ENCODE data around the gene PDE4B. TPM values are rescaled to one million over a fixed set of nuclear protein-coding genes. Genes with fewer than 3 reads are reported as not detected.

The PDE4B gene
- total RNA-seq, 2 donors from 2014 or later: 2.0 to 5.7 TPM

DNA sequence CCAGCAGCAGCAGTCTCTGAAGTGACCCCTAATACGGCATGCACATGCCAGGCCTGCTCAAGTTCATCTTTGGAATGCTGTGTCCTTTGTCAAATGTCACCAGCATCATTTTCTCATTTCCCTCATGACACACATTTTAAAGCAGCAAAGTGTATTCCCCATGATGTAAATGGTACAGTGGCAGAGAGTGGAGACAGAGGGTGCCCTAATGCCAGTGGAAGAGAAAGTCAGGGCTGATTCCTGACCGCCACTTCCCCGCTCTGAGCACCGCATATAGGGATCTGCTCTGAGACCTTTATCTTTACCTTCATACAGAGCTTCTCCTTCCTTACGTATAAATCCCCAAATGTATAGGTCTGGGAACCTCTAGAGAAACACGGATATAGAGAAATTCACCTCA, 518.9 kb downstream of the PDE4B start:
- H3K27ac ChIP-seq: no peak overlapping the region
- no peaks in the 10 kb centered on the region for H3K9me3 ChIP-seq
- no peak overlapping the region for H3K9ac ChIP-seq (ENCODE audit: low read depth in 2 of 2, low read length in 2 of 2)
- no peaks in the 10 kb centered on the region for H3K4me1 ChIP-seq
- no peaks in the 10 kb centered on the region for H3K27me3 ChIP-seq
- intact Hi-C loops (cut with DNase I): no loop called here
- no peak for DNase-seq
- TF ChIP-seq, protein P1, sequence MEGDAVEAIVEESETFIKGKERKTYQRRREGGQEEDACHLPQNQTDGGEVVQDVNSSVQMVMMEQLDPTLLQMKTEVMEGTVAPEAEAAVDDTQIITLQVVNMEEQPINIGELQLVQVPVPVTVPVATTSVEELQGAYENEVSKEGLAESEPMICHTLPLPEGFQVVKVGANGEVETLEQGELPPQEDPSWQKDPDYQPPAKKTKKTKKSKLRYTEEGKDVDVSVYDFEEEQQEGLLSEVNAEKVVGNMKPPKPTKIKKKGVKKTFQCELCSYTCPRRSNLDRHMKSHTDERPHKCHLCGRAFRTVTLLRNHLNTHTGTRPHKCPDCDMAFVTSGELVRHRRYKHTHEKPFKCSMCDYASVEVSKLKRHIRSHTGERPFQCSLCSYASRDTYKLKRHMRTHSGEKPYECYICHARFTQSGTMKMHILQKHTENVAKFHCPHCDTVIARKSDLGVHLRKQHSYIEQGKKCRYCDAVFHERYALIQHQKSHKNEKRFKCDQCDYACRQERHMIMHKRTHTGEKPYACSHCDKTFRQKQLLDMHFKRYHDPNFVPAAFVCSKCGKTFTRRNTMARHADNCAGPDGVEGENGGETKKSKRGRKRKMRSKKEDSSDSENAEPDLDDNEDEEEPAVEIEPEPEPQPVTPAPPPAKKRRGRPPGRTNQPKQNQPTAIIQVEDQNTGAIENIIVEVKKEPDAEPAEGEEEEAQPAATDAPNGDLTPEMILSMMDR (IDR thresholded peaks at IDR 0.05): no peak
- H3K4me3 ChIP-seq: no peak overlapping the region
- no peaks in the 10 kb centered on the region for H3K36me3 ChIP-seq

DNA sequence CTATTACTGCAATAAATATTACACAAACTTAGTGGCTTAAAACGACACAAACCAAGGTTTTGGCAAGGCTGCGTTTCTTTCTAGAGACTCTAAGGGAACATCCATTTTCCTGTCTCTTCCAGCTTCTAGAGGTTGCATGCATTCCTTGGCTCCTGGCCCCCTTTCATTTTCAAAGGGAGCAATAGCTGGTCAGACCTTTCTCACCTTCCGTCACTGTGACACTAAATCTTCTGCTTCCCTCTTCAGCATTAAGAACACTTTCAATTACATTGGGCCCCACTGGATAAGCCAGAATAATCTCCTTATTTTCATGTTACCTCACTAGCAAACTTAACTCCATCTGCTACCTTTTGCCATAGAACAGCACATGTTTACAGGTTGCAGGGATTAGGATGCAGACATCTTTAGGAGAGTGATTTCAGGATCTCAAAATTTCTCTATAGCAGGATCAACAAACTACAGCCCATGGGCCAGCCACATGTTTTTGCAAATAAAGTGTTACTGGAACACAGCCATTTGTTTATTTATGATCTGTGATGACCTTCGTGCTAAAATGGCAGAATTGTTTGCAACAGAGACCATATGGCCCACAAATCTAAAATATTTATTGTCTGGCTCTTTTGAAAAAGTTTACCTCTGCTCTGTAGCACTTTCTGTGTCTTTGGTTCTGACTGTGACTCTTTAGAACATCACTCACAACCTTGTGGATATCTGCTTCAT, 519.7 kb downstream of the PDE4B start:
- Histone ChIP-seq H3K4me1 (no peaks in the 10 kb centered on the region), H3K36me3 (no peaks in the 10 kb centered on the region), H3K27ac (no peak overlapping the region), H3K4me3 (no peak overlapping the region), H3K27me3 (no peaks in the 10 kb centered on the region), H3K9ac (ENCODE audit: low read depth in 2 of 2, low read length in 2 of 2) (no peak overlapping the region), H3K9me3 (no peaks in the 10 kb centered on the region)
- intact Hi-C loops (cut with DNase I): no loop called here
- TF ChIP-seq, protein P1 (IDR thresholded peaks at IDR 0.05): no peak
- no peak for DNase-seq

DNA sequence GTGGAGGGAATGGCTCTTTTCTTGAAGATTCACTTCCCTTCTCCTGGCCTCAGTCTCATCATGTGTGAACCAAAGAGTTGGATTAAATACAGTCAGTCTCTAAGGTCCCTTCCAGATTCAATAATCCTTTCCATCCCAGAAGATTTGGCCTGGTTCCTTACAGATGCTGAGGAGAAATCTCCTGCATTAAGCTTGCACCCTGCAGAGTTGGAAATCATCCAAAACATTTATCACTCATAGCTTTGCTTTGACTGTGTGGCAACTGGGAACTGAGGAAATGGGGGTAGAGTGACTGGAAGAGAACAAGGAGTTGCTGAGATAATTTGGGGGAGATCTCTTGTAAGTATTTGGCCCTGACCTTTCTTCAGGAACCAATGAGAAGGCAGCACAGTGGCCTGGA, 520.7 kb downstream of the PDE4B start:
- Histone ChIP-seq H3K9ac (ENCODE audit: low read depth in 2 of 2, low read length in 2 of 2) (no peak overlapping the region), H3K4me3 (no peak overlapping the region), H3K4me1 (no peaks in the 10 kb centered on the region), H3K27ac (no peak overlapping the region), H3K9me3 (no peaks in the 10 kb centered on the region), H3K27me3 (no peaks in the 10 kb centered on the region), H3K36me3 (no peaks in the 10 kb centered on the region)
- intact Hi-C loops (cut with DNase I): no loop called here
- TF ChIP-seq, protein P1 (IDR thresholded peaks at IDR 0.05): no peak
- DNase-seq: no peak

DNA sequence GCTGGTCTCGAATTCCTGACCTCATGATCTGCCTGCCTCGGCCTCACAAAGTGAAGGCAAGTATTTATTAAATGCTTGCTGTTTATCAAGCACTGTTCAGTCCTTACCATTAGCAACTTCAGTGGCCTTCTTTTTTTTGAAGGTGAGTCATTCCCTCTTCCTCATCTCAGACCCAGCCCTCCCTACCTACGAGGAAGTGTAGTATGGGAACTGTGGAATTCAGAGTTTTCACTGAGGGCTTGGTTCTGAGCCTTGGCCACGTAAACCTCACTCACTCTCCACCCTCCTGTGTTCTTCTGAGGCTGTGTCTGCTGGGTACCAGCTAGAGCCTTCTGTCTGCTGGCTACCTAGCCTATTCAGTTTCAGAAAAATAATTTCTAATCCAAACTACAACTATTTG, 523.0 kb downstream of the PDE4B start:
- no peaks in the 10 kb centered on the region for H3K36me3 ChIP-seq
- H3K9ac ChIP-seq (ENCODE audit: low read depth in 2 of 2, low read length in 2 of 2): no peak overlapping the region
- H3K27me3 ChIP-seq: no peaks in the 10 kb centered on the region
- DNase-seq: no peak
- H3K4me1 ChIP-seq: no peaks in the 10 kb centered on the region
- no peaks in the 10 kb centered on the region for H3K9me3 ChIP-seq
- no peak overlapping the region for H3K4me3 ChIP-seq
- H3K27ac ChIP-seq: peak overlapping the region; percentile 15
- TF ChIP-seq, protein P1 (IDR thresholded peaks at IDR 0.05): no peak
- intact Hi-C loops (cut with DNase I): no loop called here

DNA sequence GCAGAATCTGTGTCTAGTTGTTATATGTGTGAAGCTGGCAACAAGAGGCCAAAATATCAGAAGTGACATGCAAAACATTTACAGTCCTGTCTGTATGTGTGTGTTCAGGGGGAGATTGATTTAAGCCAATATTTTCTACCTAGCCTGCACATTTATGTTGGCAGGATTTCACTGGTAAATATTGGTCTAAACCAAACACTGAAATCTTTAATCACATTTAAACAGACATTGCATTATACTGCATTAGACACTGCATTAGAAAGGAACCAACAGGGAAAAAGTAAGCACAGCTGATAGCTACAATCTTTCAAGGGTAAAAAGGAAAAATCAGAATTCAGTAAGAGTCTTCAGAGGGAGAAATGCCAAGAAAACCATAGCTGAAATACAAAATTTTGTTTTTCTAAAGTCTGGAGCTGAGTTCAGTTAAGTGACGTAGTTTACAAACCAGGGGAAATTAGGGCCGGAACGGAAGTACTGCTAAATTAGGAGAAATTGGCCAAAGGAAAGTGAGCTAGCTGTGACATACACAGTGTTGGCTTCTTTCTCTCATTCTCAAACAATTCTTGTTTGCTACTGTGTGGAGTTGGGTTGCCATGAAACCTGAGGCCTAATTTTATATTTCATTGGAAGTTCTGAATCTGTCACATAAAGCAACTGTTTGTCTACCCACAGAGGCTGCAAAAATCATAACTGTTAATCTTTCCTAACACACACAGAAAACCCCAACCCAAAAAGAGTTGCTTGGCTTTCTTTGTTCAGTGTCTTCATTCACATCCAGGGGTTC, 524.0 kb downstream of the PDE4B start:
- intact Hi-C loops (cut with DNase I): no loop called here
- H3K36me3 ChIP-seq: no peaks in the 10 kb centered on the region
- no peaks in the 10 kb centered on the region for H3K4me1 ChIP-seq
- H3K27ac ChIP-seq: peak overlapping the region; percentile 15
- TF ChIP-seq, protein P1 (IDR thresholded peaks at IDR 0.05): no peak
- no peak overlapping the region for H3K4me3 ChIP-seq
- H3K27me3 ChIP-seq: no peaks in the 10 kb centered on the region
- no peak overlapping the region for H3K9ac ChIP-seq (ENCODE audit: low read depth in 2 of 2, low read length in 2 of 2)
- no peak for DNase-seq
- H3K9me3 ChIP-seq: no peaks in the 10 kb centered on the region

Measured in colonic mucosa (tissue), 4 donors.